ENCODE results near the gene C9orf72. TPM values are rescaled to one million over a fixed set of nuclear protein-coding genes. Genes with fewer than 3 reads are reported as not detected.

The C9orf72 gene
- polyA plus RNA-seq, 1 donor (not counting 4 experiments of a cell fraction or from before 2014, with no cell fraction given): 7.7 TPM

DNA sequence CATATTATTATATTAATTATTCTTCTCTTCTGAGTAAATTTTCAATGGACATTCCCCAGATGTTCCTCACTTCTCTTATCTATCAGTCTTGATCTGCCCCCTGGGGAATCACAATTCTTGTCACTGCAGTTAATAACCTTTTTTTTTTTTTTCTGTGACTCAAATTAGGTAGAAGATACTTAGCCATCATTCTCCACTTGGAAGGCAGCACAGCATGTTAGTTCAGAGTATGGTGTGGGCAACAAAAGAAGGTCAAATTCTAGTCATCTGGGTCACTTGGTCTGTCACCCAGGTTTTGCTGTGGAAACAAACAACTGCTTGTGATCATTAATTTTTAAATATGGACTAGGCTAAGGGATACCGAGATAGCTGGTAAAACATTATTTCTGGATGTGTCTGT is 35.5 kb downstream of the C9orf72 start:
- H2AFZ ChIP-seq (ENCODE audit: control insufficient read depth, low read length): no peak overlapping the region
- H3K27me3 ChIP-seq (ENCODE audit: control insufficient read depth, extremely low read depth, insufficient read depth, low read length): no peaks in the 10 kb centered on the region
- no peaks in the 10 kb centered on the region for H4K20me1 ChIP-seq (ENCODE audit: control insufficient read depth, extremely low read depth, insufficient read depth, low read length)
- no peak for TF ChIP-seq CTCF (optimal IDR thresholded peaks at IDR 0.05 in 1 of 3, IDR thresholded peaks at IDR 0.05 in 1 of 3, conservative IDR thresholded peaks at IDR 0.05 in 1 of 3; ENCODE audit: extremely low read depth in 1 of 3, insufficient read depth in 2 of 3, low read length in 3 of 3)
- TF ChIP-seq EZH2 (IDR thresholded peaks at IDR 0.05; ENCODE audit: low read length): no peak
- H3K27ac ChIP-seq (ENCODE audit: control insufficient read depth, insufficient read depth, low read length): no peak overlapping the region
- no peaks in the 10 kb centered on the region for H3K9me1 ChIP-seq (ENCODE audit: control insufficient read depth, extremely low read depth, insufficient read depth, low read length)
- DNase-seq (ENCODE audit: low read depth, low spot score) (no peak), FAIRE-seq (no peak)
- H3K4me1 ChIP-seq (ENCODE audit: control insufficient read depth, extremely low read depth, insufficient read depth, low read length): peaks cover 14% of the 10 kb centered on the region
- dilution Hi-C loops (cut with MboI; ENCODE audit: extremely low pct_ligation_motif_present, low sequenced_read_pairs): loop anchor here (25.0 kb wide), 1 partner anchor 200 kb away; no protein-coding TSS in a partner anchor
- H3K9me3 ChIP-seq (ENCODE audit: control insufficient read depth, low read depth, low read length): no peaks in the 10 kb centered on the region
- H3K36me3 ChIP-seq (ENCODE audit: control insufficient read depth in 2 of 2, extremely low read depth in 1 of 2, insufficient read depth in 2 of 2, low read length in 2 of 2): no peaks in the 10 kb centered on the region
- no peaks in the 10 kb centered on the region for H3K79me2 ChIP-seq (ENCODE audit: control insufficient read depth, insufficient read depth, low read length)
- no peak overlapping the region for H3K9ac ChIP-seq (ENCODE audit: control insufficient read depth, extremely low read depth, insufficient read depth, low read length)
- H3K4me2 ChIP-seq (ENCODE audit: control insufficient read depth, extremely low read depth, insufficient read depth, low read depth, low read length): no peak overlapping the region
- no peak overlapping the region for H3K4me3 ChIP-seq (ENCODE audit: control insufficient read depth in 2 of 3, extremely low read depth in 1 of 3, insufficient read depth in 2 of 3, low read depth in 1 of 3, low read length in 3 of 3)

- Histone ChIP-seq H3K9me3 (ENCODE audit: control insufficient read depth, low read depth, low read length) (no peaks in the 10 kb centered on the region), H3K9ac (ENCODE audit: control insufficient read depth, extremely low read depth, insufficient read depth, low read length) (no peak overlapping the region), H4K20me1 (ENCODE audit: control insufficient read depth, extremely low read depth, insufficient read depth, low read length) (no peaks in the 10 kb centered on the region), H3K27me3 (ENCODE audit: control insufficient read depth, extremely low read depth, insufficient read depth, low read length) (no peaks in the 10 kb centered on the region), H3K4me1 (ENCODE audit: control insufficient read depth, extremely low read depth, insufficient read depth, low read length) (peaks cover 19% of the 10 kb centered on the region), H3K4me2 (ENCODE audit: control insufficient read depth, extremely low read depth, insufficient read depth, low read depth, low read length) (no peak overlapping the region), H3K36me3 (ENCODE audit: control insufficient read depth in 2 of 2, extremely low read depth in 1 of 2, insufficient read depth in 2 of 2, low read length in 2 of 2) (no peaks in the 10 kb centered on the region), H3K27ac (ENCODE audit: control insufficient read depth, insufficient read depth, low read length) (no peak overlapping the region), H3K79me2 (ENCODE audit: control insufficient read depth, insufficient read depth, low read length) (no peaks in the 10 kb centered on the region), H3K9me1 (ENCODE audit: control insufficient read depth, extremely low read depth, insufficient read depth, low read length) (no peaks in the 10 kb centered on the region), H2AFZ (ENCODE audit: control insufficient read depth, low read length) (no peak overlapping the region), H3K4me3 (ENCODE audit: control insufficient read depth in 2 of 3, extremely low read depth in 1 of 3, insufficient read depth in 2 of 3, low read depth in 1 of 3, low read length in 3 of 3) (no peak overlapping the region)
- no peak for DNase-seq (ENCODE audit: low read depth, low spot score)
- dilution Hi-C loops (cut with MboI; ENCODE audit: extremely low pct_ligation_motif_present, low sequenced_read_pairs): loop anchor here (25.0 kb wide), 1 partner anchor 200 kb away; no protein-coding TSS in a partner anchor
- TF ChIP-seq EZH2 (IDR thresholded peaks at IDR 0.05; ENCODE audit: low read length) (no peak), CTCF (optimal IDR thresholded peaks at IDR 0.05 in 1 of 3, IDR thresholded peaks at IDR 0.05 in 1 of 3, conservative IDR thresholded peaks at IDR 0.05 in 1 of 3; ENCODE audit: extremely low read depth in 1 of 3, insufficient read depth in 2 of 3, low read length in 3 of 3) (no peak)
- no peak for FAIRE-seq
Observed at GRCh38 chr9:27537027-27537435, 36.2 kb downstream of the C9orf72 start.
